Measurements from ENCODE around the gene SH3TC1.

- TF ChIP-seq, protein P1, sequence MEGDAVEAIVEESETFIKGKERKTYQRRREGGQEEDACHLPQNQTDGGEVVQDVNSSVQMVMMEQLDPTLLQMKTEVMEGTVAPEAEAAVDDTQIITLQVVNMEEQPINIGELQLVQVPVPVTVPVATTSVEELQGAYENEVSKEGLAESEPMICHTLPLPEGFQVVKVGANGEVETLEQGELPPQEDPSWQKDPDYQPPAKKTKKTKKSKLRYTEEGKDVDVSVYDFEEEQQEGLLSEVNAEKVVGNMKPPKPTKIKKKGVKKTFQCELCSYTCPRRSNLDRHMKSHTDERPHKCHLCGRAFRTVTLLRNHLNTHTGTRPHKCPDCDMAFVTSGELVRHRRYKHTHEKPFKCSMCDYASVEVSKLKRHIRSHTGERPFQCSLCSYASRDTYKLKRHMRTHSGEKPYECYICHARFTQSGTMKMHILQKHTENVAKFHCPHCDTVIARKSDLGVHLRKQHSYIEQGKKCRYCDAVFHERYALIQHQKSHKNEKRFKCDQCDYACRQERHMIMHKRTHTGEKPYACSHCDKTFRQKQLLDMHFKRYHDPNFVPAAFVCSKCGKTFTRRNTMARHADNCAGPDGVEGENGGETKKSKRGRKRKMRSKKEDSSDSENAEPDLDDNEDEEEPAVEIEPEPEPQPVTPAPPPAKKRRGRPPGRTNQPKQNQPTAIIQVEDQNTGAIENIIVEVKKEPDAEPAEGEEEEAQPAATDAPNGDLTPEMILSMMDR (IDR thresholded peaks at IDR 0.05) = no peak
- TF ChIP-seq POLR2A (IDR thresholded peaks at IDR 0.05) = no peak
- no peak for TF ChIP-seq EP300 (IDR thresholded peaks at IDR 0.05)
- no peak for TF ChIP-seq POLR2AphosphoS5 (IDR thresholded peaks at IDR 0.05)
Measured at GRCh38 chr4:8182294-8182693, 16.8 kb upstream of the SH3TC1 start.

Data from gastroesophageal sphincter (tissue), 3 donors.